Gastroesophageal sphincter (tissue), 3 donors: ENCODE data around the gene C10orf90.

Experiments
- EP300 ChIP-seq: sonication (generic); formaldehyde crosslinking; IDR thresholded peaks from one replicate; pipeline ENCODE4 v1.6.1; 2017; ENCODE audit warnings: antibody characterized with exemption, mild to moderate bottlenecking
- TF ChIP-seq, protein P1 (sequence below), 4 experiments: fragments of 200-600 bp in 2 of 4; fragments of 450-650 bp in 2 of 4; sonication (generic) in 1 of 4; IDR thresholded peaks; one replicate each; pipeline ENCODE4 v1.5.1; 2017 to 2019; ENCODE audit warnings: antibody characterized with exemption in 4 of 4, mild to moderate bottlenecking in 2 of 4, moderate library complexity in 2 of 4

DNA sequence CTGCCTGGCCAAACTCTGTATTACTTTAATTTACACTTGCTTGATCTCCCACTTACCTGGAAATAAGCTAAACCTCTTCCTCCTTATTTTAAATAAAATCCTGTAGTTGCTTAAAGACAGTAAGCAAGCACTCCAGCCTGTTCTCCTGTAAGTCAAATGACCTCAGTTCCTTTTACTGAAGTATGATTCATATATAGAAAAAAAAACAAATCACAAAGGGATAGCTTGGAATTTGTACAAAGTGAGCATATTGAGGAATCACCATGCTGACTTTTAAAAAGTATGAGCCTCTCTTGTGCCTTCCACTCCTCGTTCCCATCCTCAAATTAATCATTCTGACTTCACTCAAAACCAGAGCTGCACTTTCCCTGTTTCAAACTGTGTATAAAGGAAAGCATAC, 52.0 kb downstream of the C10orf90 start:
- TF ChIP-seq EP300, result no peak
- TF ChIP-seq, protein P1, sequence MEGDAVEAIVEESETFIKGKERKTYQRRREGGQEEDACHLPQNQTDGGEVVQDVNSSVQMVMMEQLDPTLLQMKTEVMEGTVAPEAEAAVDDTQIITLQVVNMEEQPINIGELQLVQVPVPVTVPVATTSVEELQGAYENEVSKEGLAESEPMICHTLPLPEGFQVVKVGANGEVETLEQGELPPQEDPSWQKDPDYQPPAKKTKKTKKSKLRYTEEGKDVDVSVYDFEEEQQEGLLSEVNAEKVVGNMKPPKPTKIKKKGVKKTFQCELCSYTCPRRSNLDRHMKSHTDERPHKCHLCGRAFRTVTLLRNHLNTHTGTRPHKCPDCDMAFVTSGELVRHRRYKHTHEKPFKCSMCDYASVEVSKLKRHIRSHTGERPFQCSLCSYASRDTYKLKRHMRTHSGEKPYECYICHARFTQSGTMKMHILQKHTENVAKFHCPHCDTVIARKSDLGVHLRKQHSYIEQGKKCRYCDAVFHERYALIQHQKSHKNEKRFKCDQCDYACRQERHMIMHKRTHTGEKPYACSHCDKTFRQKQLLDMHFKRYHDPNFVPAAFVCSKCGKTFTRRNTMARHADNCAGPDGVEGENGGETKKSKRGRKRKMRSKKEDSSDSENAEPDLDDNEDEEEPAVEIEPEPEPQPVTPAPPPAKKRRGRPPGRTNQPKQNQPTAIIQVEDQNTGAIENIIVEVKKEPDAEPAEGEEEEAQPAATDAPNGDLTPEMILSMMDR (IDR thresholded peaks at IDR 0.05), result no peak
